ENCODE data around the gene SLC4A2. TPM values are rescaled to one million over a fixed set of nuclear protein-coding genes. Genes with fewer than 3 reads are reported as not detected.

SLC4A2 gene, protein sequence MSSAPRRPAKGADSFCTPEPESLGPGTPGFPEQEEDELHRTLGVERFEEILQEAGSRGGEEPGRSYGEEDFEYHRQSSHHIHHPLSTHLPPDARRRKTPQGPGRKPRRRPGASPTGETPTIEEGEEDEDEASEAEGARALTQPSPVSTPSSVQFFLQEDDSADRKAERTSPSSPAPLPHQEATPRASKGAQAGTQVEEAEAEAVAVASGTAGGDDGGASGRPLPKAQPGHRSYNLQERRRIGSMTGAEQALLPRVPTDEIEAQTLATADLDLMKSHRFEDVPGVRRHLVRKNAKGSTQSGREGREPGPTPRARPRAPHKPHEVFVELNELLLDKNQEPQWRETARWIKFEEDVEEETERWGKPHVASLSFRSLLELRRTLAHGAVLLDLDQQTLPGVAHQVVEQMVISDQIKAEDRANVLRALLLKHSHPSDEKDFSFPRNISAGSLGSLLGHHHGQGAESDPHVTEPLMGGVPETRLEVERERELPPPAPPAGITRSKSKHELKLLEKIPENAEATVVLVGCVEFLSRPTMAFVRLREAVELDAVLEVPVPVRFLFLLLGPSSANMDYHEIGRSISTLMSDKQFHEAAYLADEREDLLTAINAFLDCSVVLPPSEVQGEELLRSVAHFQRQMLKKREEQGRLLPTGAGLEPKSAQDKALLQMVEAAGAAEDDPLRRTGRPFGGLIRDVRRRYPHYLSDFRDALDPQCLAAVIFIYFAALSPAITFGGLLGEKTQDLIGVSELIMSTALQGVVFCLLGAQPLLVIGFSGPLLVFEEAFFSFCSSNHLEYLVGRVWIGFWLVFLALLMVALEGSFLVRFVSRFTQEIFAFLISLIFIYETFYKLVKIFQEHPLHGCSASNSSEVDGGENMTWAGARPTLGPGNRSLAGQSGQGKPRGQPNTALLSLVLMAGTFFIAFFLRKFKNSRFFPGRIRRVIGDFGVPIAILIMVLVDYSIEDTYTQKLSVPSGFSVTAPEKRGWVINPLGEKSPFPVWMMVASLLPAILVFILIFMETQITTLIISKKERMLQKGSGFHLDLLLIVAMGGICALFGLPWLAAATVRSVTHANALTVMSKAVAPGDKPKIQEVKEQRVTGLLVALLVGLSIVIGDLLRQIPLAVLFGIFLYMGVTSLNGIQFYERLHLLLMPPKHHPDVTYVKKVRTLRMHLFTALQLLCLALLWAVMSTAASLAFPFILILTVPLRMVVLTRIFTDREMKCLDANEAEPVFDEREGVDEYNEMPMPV
- 123 and 130 TPM in 2 replicates for total RNA-seq

DNA sequence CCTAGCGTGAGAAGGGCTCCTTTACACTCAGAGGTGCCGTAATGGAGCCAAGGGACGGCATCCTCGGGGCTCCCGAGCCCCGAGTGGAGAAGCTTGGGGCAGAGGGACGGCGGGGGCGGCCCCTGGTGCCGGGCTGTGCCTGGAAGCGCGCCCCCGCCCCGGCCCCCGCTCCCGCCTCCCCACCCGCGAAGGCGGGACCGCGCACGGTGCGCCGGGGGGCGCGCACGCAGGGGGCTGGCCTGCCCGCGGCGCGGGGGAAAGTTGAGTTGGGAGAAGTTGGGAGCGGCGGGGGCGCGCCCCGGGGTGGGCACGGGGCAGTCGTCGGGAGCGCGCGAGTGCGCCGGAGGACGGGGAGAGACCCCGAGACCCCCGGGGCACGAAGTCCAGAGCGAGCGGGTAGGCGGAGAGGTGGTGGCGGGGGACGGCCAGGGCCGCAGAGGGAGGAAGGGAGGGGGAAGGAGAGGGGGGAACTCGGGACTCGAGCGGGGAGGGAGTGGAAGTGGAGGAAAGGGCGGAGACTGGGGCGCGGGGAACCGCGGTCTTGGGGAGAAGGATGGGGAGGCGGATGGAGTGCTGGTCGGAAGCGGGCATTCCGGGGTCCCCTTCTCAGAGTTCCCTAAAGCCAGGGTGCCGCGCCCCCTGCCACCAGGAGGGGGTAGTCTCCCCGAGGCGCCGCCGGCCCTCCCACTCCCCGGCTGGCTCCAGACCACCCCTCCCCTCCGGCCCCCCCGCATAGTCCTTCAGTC lies at the start of gene SLC4A2:
Gene SLC4A2, plus strand, starts transcription at position 223 of the 746 bp plus-strand sequence. CDS start 2,399 bp downstream, outside the sequence.

GRCh38 chr7:151024435-151025056 lies 34.8 kb upstream of the SLC4A2 start, which contains the start of gene ATG9B:
Gene ATG9B (minus strand): TSS chr7:151024494. CDS start chr7:151024423, 71 bp downstream.

GRCh38 chr7:151028131-151028947 lies 31.1 kb upstream of the SLC4A2 start, which contains the start of gene ABCB8:
Gene ABCB8 (plus strand): TSS chr7:151028450. CDS start chr7:151028516, 66 bp downstream.

GRCh38 chr7:151047976-151048815 lies 11.2 kb upstream of the SLC4A2 start, which contains the start of gene ASIC3:
Gene ASIC3 (plus strand): TSS chr7:151048531. CDS start chr7:151048886, 355 bp downstream.

GRCh38 chr7:151057506-151057988 lies 1.8 kb upstream of the SLC4A2 start, which contains the start of gene CDK5:
Gene CDK5 (minus strand): TSS chr7:151057897. CDS start chr7:151057848, 49 bp downstream.

DNA sequence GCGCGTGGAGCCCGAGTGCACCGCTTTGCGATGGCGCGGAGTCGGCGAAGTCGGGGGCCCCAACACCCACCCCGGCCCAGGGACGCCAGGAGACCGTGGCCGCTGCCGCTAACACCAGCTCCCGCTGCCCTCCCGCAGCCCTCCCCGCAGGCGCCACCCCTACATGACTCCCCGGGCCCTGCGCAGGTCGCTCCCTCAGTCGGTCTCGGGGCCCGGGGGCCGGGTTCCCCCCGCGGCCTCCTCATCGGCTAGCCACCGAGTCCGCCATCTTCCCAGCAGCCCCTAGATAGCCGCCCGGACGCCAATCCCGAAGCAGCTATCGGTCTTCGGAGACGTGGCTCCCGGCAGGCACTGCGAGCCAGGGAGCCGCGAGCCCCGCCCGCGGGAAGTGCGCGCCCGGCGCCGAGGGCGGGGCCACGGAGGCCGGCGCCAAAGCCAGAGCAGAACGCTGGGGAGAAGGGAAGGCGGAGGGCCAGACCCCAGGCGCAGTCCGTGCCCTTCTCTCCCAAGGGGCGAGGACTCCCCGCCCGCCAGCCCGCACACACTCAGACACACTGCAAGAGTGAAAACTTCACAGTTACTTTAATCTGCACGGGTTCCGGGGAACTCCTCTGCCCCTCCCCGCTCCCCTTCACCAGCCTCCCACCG lies 21.3 kb downstream of the SLC4A2 start, which contains the start of gene FASTK:
Gene FASTK, minus strand, starts transcription at position 288 of the 648 bp plus-strand sequence. Its CDS starts 43 bp downstream, at position 245.

GRCh38 chr7:151083071-151083823 lies 23.9 kb downstream of the SLC4A2 start, which contains the start of gene TMUB1:
Gene TMUB1 (minus strand): TSS chr7:151083493. CDS start chr7:151082563, 930 bp downstream.

DNA sequence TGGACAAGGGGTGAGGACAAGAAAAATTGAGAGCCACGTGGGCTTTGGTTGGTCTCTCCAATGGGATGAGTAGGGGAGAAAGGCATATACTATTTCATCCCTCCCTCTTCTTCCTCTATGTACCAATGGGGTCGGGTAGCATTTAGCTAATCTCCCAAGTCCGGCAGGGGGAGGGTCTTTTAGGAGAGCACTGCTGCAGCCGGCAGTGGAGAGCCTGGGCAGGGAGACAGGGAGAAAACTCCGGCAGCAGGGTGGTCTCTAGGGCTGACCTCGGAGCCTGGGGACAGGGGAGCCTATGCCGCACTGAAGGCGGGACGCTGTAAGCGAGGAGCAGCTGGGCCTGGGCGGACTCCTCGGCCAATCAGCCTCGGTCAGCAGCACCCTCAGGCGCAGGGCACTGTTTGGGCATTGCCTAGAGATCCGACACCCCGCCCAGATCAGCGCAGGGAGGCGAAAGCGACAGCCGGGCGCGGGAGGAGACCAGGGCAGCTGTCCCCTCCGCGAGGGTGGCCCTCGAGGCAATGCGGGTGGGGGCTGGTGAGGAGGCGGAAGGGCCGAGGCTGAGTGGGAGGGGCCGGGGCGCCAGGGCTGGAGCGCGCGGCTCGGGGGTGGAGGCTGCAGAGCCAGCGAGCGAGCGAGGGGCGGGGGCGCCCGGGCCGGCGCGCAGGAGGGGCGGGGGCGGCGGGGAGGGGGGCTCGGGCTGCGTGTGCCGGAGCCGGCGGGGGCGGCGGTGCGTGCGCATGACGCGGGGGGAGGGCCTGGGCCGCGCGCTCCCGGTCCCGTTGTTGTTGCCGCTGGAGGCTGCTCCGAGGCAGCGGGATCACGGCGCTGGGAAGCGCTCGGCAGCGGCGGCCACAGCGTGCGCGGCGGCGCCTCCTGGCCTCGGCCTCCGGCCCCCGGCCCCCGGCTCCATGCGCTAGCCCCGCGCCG lies 26.6 kb downstream of the SLC4A2 start, which contains the start of gene AGAP3:
Gene AGAP3, plus strand, starts transcription at position 785 of the 930 bp plus-strand sequence. CDS start 267 bp downstream, outside the sequence.

Other genes starting within 250 kb of the SLC4A2 start
- gene AOC1, start 207.1 kb upstream of the SLC4A2 start, total RNA-seq: not detected in 2 replicates
- gene KCNH2, start 81.3 kb upstream of the SLC4A2 start, total RNA-seq: not detected in 2 replicates
- gene NOS3, start 68.6 kb upstream of the SLC4A2 start, total RNA-seq: 25.3 and 34.3 TPM in 2 replicates
- gene ATG9B, start 35.1 kb upstream of the SLC4A2 start, total RNA-seq: not detected in 2 replicates
- 37.6 and 46.2 TPM in 2 replicates for gene ABCB8, start 31.1 kb upstream of the SLC4A2 start, total RNA-seq
- gene ASIC3, start 11.1 kb upstream of the SLC4A2 start, total RNA-seq: not detected in 2 replicates
- gene CDK5, start 1.7 kb upstream of the SLC4A2 start, total RNA-seq: 11.5 and 16.9 TPM in 2 replicates
- gene FASTK, start 21.2 kb downstream of the SLC4A2 start, total RNA-seq: 58.4 and 84.6 TPM in 2 replicates
- 35.4 and 40.9 TPM in 2 replicates for gene TMUB1, start 23.9 kb downstream of the SLC4A2 start, total RNA-seq
- 31.6 and 41.0 TPM in 2 replicates for gene AGAP3, start 26.9 kb downstream of the SLC4A2 start, total RNA-seq
- not detected in 2 replicates for gene GBX1, start 108.1 kb downstream of the SLC4A2 start, total RNA-seq
- gene ASB10, start 127.7 kb downstream of the SLC4A2 start, total RNA-seq: not detected in 2 replicates
- gene H2BK1, start 150.9 kb downstream of the SLC4A2 start, total RNA-seq: not detected in 2 replicates
- gene ABCF2, start 167.6 kb downstream of the SLC4A2 start, total RNA-seq: 72.6 and 73.6 TPM in 2 replicates
- 66.8 and 70.4 TPM in 2 replicates for gene CHPF2, start 172.9 kb downstream of the SLC4A2 start, total RNA-seq
- gene SMARCD3, start 189.1 kb downstream of the SLC4A2 start, total RNA-seq: 0.33 and 0.59 TPM in 2 replicates